LNCaP clone FGC (cell line): ENCODE data around the gene KCND3.

Experiments
- DNase-seq: peaks from one replicate; pipeline ENCODE4 v3.0.0-alpha.2; 2011; ENCODE audit warnings: low read depth
- H3K4me3 ChIP-seq: 2 replicates; pipeline ENCODE4 v1.5.1; 2011; ENCODE audit warnings: mild to moderate bottlenecking, low read depth, low read length, control low read depth
- TF ChIP-seq, protein P1 (sequence below): IDR thresholded peaks from 2 replicates; pipeline ENCODE4 v1.5.1; 2012; ENCODE audit warnings: mild to moderate bottlenecking; ENCODE audit not compliant: control insufficient read depth, insufficient read depth; ENCODE audit errors: extremely low read depth

Gene KCND3

DNA sequence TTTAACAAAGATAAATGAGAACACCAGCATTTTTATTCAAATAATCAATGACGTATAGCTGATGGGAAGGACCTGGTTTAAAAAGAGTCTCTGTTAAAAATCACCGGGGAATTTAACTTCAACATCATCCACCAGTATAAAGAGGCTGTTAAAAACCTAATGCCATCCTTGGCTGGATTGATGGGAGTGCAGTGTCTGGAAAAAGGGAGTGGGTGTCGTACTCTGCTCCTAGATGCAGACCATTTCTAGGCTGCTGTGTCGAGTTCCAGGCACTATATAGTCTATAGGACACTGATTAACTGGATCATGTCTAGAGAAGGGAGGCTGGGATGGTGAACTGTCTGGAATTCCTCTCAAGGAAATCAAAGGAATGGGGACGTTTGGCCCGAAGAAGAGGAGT, 197.7 kb downstream of the KCND3 start:
- TF ChIP-seq, protein P1, sequence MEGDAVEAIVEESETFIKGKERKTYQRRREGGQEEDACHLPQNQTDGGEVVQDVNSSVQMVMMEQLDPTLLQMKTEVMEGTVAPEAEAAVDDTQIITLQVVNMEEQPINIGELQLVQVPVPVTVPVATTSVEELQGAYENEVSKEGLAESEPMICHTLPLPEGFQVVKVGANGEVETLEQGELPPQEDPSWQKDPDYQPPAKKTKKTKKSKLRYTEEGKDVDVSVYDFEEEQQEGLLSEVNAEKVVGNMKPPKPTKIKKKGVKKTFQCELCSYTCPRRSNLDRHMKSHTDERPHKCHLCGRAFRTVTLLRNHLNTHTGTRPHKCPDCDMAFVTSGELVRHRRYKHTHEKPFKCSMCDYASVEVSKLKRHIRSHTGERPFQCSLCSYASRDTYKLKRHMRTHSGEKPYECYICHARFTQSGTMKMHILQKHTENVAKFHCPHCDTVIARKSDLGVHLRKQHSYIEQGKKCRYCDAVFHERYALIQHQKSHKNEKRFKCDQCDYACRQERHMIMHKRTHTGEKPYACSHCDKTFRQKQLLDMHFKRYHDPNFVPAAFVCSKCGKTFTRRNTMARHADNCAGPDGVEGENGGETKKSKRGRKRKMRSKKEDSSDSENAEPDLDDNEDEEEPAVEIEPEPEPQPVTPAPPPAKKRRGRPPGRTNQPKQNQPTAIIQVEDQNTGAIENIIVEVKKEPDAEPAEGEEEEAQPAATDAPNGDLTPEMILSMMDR: no peak
- no peak overlapping the region for H3K4me3 ChIP-seq
- no peak for DNase-seq

DNA sequence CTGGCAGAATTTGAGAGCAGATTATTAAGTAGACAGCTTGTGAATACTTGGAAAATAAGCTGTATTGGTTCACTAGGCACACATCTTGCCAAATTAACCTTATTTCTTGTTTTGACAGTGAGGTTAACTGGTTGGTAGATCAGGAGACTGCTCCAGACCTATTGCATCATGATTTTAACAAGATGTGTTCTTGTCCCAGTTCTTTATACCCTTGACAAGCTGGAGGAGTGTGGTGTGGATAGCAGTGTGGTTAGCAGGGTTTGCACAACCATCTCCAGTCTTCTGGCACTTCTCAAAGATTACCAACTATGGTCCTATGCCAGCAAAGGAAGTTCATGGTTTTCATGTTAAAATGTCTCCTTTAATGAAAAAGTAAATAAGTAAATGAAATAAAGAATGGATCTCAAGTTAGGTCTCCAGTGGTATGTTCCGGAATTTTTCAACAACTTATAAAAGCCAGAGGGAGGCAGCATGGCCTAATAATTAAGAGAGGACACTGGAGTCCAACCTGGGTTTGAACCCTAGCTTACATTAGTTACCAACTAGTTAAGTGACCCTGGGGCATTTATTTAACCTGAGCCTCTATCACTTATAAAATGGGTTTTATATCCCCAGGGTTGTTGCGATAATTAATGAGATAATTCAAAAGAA, 199.7 kb downstream of the KCND3 start:
- DNase-seq: no peak
- H3K4me3 ChIP-seq: no peak overlapping the region
- TF ChIP-seq, protein P1: peak; percentile 35; the same call in 1 of the 2 replicates

DNA sequence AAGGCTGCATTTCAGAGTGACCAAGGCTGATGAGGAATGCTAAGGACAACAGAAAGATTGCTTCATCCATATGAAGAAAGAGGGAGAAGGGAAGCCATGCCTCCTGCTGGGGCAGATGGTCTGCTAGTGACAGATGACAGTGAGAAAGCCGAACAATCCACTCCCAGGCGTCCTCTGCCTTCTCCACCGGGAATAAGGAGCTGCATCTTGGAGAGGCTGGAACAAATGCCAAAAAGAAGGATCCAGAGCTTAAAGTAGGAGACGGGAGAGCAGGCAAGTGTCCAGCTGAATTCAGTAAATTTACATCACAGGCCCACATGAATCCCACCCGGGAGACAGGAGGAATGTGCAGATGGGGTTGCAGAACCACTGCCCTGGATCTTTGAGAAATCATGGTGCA, 200.3 kb downstream of the KCND3 start:
- TF ChIP-seq, protein P1: no peak
- no peak overlapping the region for H3K4me3 ChIP-seq
- no peak for DNase-seq

DNA sequence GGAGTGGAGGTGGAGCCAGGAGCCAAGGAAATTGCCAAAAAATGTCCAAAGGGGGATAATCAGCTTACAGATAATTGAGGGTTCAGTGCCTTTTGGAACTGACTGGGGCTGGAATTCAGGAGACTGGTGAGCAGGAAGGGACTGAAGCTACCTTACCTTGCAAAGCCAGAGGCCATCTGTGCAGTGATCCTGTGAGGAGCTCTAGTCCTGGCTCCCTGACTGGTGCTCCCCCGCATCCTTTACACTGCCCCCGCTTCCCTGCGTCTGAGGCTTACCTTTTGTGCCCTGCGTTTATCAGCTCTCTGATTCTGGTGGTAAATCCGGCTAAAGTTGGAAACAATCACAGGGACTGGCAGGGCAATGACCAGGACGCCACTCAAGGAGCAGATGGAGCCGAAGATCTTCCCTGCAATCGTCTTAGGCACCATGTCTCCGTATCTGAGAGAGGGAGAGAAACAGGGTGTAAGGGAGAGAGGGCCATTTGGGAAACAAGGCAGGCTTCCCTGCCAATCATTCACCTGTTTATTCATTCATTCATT, 202.7 kb downstream of the KCND3 start:
- DNase-seq: no peak
- TF ChIP-seq, protein P1: no peak
- H3K4me3 ChIP-seq: no peak overlapping the region

DNA sequence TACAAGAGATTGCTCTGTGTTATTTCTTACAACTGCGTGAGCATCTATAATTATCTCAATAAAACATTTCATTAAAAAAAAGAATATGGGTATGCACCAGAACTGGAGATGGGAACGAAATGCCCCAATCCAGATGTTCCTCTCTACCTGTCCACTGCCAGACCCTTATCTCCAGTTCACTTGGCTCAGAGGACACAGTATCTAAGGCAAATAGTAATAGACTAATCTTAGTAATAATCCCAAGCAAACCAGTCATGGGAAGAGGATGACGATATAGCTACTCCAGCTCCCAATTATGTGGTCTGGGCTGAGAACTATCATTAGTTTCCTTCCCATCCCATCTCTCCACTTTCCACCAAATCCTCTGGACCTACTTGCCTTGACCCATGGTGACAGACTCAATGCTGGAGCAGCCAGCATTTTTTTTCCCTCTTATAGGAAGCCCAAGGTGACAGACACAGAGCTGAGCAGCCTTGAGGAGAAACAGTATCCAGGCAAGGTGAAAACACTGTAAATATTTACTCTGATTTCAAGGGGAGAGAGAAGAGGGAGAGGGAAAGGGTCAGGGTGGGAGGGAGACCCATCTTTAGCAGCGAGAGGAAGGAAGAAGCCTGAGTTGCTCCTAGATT, 205.1 kb downstream of the KCND3 start:
- TF ChIP-seq, protein P1: no peak
- no peak for DNase-seq
- H3K4me3 ChIP-seq: no peak overlapping the region

DNA sequence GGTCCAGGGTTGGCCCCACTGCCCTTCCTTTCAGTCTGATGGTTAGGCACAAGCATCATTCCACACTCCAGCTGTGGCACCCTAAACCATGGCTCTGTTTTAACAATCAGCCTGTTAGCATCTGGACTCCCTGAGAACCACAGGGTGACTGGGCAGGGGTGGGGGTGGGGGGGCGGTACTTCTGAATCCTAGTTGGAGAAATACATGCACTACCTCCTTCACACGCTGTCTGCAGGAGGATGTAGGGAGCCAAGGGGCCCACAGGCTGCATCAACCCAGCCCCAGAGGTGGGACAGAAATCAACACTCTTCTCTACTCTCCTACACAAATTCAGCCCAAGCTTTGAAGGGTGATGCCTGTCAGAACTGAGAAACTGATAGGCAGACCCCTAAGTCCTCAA, 209.9 kb downstream of the KCND3 start:
- H3K4me3 ChIP-seq: no peak overlapping the region
- TF ChIP-seq, protein P1: no peak
- DNase-seq: no peak
